ENCODE data around the gene SLC38A3. TPM values are rescaled to one million over a fixed set of nuclear protein-coding genes. Genes with fewer than 3 reads are reported as not detected.

Gene SLC38A3
- total RNA-seq, 1 donor from 2014 or later, result 0.56 TPM

DNA sequence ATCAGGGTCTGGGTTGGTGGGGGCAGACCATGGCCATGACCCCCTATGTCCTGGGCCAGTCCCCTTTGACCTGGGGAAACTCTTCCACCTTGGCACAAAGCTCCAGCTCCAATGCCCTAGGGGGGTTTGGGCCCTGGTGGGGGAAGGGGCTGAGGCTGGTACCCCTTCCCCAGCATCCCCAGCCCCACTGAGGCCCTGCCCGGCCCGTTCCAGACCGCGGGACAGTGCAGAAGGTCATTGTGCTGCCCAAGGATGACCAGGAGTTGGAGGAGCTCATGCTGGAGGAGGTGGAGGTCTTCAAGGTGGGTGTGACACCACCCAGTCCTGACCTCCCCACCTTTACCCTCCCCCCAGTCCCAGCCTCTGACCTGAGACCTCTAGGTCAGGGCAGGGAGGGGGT is 19.8 kb upstream of the SLC38A3 start:
- no peak for DNase-seq (ENCODE audit: low spot score)
- no peak overlapping the region for H3K4me3 Mint-ChIP-seq (ENCODE audit: unreplicated experiment)
- H3K36me3 Mint-ChIP-seq (ENCODE audit: low read depth, unreplicated experiment), result peaks cover 10% of the 10 kb centered on the region
- TF ChIP-seq, protein P1, sequence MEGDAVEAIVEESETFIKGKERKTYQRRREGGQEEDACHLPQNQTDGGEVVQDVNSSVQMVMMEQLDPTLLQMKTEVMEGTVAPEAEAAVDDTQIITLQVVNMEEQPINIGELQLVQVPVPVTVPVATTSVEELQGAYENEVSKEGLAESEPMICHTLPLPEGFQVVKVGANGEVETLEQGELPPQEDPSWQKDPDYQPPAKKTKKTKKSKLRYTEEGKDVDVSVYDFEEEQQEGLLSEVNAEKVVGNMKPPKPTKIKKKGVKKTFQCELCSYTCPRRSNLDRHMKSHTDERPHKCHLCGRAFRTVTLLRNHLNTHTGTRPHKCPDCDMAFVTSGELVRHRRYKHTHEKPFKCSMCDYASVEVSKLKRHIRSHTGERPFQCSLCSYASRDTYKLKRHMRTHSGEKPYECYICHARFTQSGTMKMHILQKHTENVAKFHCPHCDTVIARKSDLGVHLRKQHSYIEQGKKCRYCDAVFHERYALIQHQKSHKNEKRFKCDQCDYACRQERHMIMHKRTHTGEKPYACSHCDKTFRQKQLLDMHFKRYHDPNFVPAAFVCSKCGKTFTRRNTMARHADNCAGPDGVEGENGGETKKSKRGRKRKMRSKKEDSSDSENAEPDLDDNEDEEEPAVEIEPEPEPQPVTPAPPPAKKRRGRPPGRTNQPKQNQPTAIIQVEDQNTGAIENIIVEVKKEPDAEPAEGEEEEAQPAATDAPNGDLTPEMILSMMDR (IDR thresholded peaks at IDR 0.05; ENCODE audit: unreplicated experiment), result no peak
- H3K27ac Mint-ChIP-seq (ENCODE audit: unreplicated experiment), result no peak overlapping the region
- H3K27me3 Mint-ChIP-seq (ENCODE audit: unreplicated experiment), result peaks cover 1% of the 10 kb centered on the region
- no peaks in the 10 kb centered on the region for H3K9me3 Mint-ChIP-seq (ENCODE audit: unreplicated experiment)
- H3K4me1 Mint-ChIP-seq (ENCODE audit: unreplicated experiment), result no peaks in the 10 kb centered on the region

DNA sequence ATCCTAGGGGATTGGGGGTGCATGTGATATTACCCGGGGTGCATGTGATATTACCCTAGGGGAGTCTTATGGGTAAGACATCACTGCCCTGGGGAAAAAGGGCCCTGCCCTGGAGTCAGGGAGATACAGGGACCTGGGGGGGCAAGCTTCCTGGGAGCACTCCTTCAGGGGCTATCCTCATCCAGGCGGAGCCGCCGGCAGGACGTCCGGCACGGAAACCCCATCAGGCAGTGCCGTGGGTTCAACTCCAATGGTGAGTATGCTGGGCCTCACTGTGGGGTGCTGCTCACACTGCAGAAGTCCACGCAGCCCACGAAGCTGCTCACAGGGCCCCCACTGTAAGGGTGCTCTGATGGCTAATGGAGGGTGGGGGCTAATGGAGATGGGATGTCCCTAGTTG is 19.0 kb upstream of the SLC38A3 start:
- H3K4me1 Mint-ChIP-seq (ENCODE audit: unreplicated experiment), result no peaks in the 10 kb centered on the region
- H3K27ac Mint-ChIP-seq (ENCODE audit: unreplicated experiment), result no peak overlapping the region
- H3K36me3 Mint-ChIP-seq (ENCODE audit: low read depth, unreplicated experiment), result peaks cover 7% of the 10 kb centered on the region
- no peaks in the 10 kb centered on the region for H3K9me3 Mint-ChIP-seq (ENCODE audit: unreplicated experiment)
- DNase-seq (ENCODE audit: low spot score), result no peak
- H3K27me3 Mint-ChIP-seq (ENCODE audit: unreplicated experiment), result peaks cover 1% of the 10 kb centered on the region
- TF ChIP-seq, protein P1 (IDR thresholded peaks at IDR 0.05; ENCODE audit: unreplicated experiment), result no peak
- H3K4me3 Mint-ChIP-seq (ENCODE audit: unreplicated experiment), result no peak overlapping the region

DNA sequence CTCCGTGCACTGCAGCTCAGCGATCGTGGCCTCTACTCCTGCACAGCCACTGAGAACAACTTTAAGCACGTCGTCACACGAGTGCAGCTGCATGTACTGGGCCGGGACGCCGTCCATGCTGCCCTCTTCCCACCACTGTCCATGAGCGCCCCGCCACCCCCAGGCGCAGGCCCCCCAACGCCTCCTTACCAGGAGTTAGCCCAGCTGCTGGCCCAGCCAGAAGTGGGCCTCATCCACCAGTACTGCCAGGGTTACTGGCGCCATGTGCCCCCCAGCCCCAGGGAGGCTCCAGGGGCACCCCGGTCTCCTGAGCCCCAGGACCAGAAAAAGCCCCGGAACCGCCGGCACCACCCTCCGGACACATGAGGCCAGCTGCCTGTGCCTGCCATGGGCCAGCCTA is 17.3 kb upstream of the SLC38A3 start:
- H3K27me3 Mint-ChIP-seq (ENCODE audit: unreplicated experiment), result peaks cover 1% of the 10 kb centered on the region
- no peak overlapping the region for H3K4me3 Mint-ChIP-seq (ENCODE audit: unreplicated experiment)
- TF ChIP-seq, protein P1 (IDR thresholded peaks at IDR 0.05; ENCODE audit: unreplicated experiment), result no peak
- H3K4me1 Mint-ChIP-seq (ENCODE audit: unreplicated experiment), result no peaks in the 10 kb centered on the region
- no peaks in the 10 kb centered on the region for H3K36me3 Mint-ChIP-seq (ENCODE audit: low read depth, unreplicated experiment)
- no peaks in the 10 kb centered on the region for H3K9me3 Mint-ChIP-seq (ENCODE audit: unreplicated experiment)
- H3K27ac Mint-ChIP-seq (ENCODE audit: unreplicated experiment), result no peak overlapping the region
- no peak for DNase-seq (ENCODE audit: low spot score)

DNA sequence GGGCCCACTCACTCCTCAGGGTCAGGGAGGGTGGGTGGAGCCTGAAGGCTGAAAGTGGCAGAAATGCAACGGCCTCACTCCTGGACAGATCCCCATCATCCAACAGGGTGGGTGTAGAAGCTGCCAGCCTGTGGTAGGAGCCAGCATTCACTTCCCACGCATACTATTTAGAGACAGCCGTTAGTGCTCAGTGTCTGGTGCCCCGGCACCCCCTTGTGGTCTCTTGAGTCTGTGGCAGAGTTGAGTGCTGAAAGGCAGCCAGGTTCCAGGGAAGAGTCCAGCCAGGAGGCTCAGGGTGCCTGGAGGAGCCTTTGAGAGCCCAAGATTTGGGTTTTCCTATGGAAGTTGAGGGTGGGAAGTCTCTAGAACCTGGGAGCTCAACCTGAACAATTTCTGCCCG is 15.8 kb upstream of the SLC38A3 start:
- TF ChIP-seq, protein P1 (IDR thresholded peaks at IDR 0.05; ENCODE audit: unreplicated experiment), result peak; percentile 49
- no peak overlapping the region for H3K27ac Mint-ChIP-seq (ENCODE audit: unreplicated experiment)
- peak; percentile 76 for DNase-seq (ENCODE audit: low spot score)
- no peaks in the 10 kb centered on the region for H3K4me1 Mint-ChIP-seq (ENCODE audit: unreplicated experiment)
- H3K9me3 Mint-ChIP-seq (ENCODE audit: unreplicated experiment), result no peaks in the 10 kb centered on the region
- no peak overlapping the region for H3K4me3 Mint-ChIP-seq (ENCODE audit: unreplicated experiment)
- no peaks in the 10 kb centered on the region for H3K36me3 Mint-ChIP-seq (ENCODE audit: low read depth, unreplicated experiment)
- peaks cover 1% of the 10 kb centered on the region for H3K27me3 Mint-ChIP-seq (ENCODE audit: unreplicated experiment)

DNA sequence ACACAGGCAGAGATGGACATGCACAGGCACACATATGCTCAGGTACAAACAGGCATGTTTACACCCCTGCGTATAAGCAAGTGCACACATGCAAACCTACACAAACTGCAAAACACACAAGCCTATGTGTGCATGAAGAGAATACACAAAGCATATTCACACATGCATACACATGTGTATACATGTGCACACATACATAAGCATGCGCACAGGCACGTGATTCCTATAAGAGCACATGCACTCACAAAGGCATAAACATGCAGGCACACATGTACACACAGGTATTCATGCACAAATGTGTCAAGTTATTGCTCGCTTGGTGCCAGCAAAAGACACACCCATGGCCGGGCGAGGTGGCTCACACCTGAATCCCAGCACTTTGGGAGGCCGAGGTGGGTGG is 15.1 kb upstream of the SLC38A3 start:
- Mint-ChIP-seq H3K4me1 (ENCODE audit: unreplicated experiment) (no peaks in the 10 kb centered on the region), H3K36me3 (ENCODE audit: low read depth, unreplicated experiment) (no peaks in the 10 kb centered on the region), H3K27me3 (ENCODE audit: unreplicated experiment) (peaks cover 4% of the 10 kb centered on the region)

More for the DNA sequence above, 15.1 kb upstream of the SLC38A3 start:
- TF ChIP-seq, protein P1 (IDR thresholded peaks at IDR 0.05; ENCODE audit: unreplicated experiment), result no peak
- no peaks in the 10 kb centered on the region for H3K9me3 Mint-ChIP-seq (ENCODE audit: unreplicated experiment)
- H3K4me3 Mint-ChIP-seq (ENCODE audit: unreplicated experiment), result no peak overlapping the region
- no peak for DNase-seq (ENCODE audit: low spot score)
- H3K27ac Mint-ChIP-seq (ENCODE audit: unreplicated experiment), result no peak overlapping the region

Data from endothelial cell (in vitro differentiated cells).